GM18511 (cell line): ENCODE measurements around the gene ZNF280B.

Experiments used
- ATAC-seq: cut with Tn5 transposase; IDR thresholded peaks from one replicate; pipeline ENCODE4 v1.9.1; 2021; ENCODE audit warnings: mild to moderate bottlenecking, moderate library complexity; ENCODE audit not compliant: unreplicated experiment

Gene ZNF280B, protein sequence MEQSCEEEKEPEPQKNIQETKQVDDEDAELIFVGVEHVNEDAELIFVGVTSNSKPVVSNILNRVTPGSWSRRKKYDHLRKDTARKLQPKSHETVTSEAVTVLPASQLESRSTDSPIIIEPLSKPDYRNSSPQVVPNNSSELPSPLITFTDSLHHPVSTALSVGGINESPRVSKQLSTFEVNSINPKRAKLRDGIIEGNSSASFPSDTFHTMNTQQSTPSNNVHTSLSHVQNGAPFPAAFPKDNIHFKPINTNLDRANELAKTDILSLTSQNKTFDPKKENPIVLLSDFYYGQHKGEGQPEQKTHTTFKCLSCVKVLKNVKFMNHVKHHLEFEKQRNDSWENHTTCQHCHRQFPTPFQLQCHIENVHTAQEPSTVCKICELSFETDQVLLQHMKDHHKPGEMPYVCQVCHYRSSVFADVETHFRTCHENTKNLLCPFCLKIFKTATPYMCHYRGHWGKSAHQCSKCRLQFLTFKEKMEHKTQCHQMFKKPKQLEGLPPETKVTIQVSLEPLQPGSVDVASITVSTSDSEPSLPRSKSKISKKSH

DNA sequence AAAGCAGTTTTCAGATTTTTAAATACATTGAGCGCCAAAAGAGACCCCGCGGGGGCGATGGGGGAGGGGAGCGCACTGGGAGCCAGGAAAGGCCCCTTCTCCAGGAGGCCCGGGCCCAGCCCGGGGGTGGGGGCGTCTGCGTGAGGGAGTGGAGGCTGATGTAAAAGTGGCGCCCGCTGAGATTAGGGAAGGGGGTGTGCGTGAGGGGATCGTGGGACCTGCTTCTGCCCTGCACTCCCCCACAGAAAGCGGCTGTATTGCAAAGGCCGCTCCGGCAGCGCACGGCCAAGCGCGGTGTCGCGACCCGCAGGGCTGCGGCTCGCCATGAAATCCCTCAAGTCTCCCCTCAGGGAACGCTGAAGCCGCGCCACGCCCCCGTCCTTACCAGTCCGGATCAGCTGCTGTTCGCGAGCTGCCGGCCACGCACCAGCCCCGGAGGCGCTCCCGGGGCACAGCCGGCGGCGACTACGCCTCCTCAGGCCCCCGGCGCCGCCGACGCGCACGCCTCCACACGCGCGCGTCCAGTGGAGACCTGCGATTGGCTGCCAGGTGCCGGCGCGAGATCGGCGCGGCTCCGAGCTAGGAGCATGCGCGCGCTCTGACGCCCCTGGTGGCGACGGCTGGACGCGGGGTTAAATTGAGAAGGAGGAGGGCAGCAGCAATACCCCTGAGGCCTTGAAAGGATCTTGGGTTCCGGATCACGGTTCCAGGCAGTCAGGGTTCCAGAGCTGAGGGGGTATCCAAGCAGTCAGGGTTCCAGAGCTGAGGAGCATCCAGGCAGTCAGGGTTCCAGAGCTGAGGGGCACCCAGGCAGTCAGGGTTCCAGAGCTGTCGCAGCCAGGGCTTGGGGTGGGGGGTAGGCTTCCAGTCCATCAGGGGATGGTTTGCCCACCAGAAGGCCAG, at the start of gene ZNF280B:
ZNF280B (minus strand) TSS at position 469 of the 903 bp plus-strand sequence. CDS start 19,344 bp downstream, outside the sequence.
- peak; percentile 94 for ATAC-seq

GRCh38 chr22:22556995-22557925, 48.7 kb upstream of the ZNF280B start:
- ATAC-seq: no peak

GRCh38 chr22:22556578-22556977, 48.0 kb upstream of the ZNF280B start:
- no peak for ATAC-seq

- ATAC-seq: no peak
These were observed 47.1 kb upstream of the ZNF280B start for GRCh38 chr22:22555596-22555995.

- no peak for ATAC-seq
These were observed 46.2 kb upstream of the ZNF280B start for GRCh38 chr22:22554587-22555284.

DNA sequence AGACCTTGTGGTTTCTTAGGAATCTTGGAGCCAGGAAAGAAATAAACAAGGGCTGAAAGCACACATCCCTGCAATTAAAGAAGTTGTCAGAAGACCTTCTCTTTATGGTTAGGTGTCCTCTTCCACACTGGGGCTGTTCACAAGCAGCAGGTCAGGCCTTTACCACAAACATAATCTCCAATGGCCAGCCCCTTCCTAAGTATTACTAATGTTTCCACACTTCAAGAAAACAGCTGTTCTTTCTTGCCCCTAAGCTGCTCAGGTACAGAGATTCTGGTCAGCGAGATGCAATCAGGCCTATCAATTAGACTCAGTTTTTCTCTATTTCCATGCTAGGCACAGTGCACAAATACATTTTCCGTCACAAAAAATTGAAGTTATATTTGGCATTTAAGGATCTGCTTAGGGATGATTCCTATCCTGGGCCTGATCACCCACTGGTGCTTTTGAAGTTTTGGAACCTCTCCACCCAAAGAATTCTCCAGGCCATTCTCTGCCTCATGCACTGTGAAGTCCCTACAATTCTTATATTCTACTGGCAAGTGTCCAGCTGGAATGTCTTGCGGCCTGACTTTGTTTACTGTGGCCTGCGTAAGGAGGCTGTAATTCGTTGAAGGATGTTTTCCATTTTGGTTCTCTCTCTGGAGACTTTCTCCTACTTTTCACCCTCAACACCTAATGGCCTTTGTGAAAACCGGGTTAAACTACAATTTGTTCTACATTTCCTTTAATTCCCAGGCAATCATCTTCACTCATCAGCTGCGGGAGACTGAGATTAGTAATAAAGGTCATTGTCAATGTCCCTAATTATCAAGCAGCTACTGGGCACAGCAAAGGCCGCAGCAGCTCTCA, 45.4 kb upstream of the ZNF280B start:
- ATAC-seq: no peak

DNA sequence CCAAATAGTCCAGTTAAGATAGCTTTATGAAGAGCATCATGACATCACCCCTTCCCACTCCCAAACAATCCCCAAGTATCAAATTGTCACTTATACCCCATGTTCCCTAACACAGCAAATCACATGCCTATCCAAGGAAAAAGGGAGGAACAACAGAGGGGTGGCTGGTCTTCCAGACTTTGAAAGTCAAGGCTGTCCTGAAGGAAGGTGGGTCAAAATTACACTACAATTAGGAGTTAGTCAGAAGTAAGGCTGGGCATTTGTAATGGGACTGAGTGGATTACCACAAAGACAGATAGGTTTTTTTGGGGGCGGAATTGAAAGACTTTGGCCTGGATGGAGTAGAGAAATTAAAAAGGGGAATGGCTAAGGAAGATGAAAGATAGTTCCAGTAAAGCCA, 44.6 kb upstream of the ZNF280B start:
- ATAC-seq: no peak

DNA sequence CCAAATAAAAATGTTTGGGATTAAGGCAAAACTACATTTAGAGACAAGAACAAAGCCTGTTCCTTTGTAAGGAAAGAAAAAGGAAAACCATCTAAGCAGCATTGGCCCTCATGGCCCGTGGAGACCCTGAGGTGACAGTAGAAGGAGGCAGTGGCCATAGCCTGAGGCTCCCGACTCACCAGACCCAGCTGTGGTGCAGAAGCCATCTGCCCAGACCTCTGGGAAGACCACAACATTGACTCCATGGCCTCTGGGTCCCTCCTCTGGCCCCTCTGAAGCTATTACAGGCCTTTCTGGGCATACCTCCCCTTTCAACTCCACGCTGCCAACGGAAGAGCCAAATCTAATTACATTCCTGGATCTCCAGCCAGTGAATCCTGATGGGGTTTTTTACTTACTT, 44.1 kb upstream of the ZNF280B start:
- no peak for ATAC-seq

DNA sequence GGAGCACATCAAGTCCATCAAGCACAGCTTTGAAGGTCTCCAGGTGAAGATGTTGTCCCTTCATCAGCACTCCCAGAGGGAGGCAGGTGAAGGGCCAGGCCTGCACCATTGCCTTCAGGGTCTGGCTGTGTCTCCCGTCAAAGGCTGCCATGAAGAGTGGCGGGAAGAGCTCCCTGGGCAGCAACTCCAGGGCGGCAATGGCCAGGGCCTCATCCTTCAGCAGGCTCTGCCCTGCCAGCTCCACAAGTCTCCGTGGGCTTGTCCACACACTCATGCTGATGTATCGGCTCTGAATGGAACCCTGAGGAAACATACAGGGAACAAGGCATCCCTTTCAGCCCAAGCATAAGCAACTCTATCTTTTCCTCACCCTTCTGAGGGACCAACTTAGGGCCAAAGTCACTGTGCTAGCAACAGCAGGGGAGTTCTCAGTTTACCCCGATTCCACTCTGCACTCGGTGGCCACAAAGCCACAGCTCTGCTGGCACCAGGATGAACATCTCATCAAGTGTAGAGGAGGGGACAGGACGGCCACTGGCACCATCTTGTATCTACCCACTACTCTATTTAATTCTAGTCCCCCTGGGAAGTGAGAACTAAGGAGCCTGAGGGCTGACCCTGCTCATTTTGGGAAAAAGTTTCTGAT, 42.4 kb upstream of the ZNF280B start:
- ATAC-seq: no peak

- ATAC-seq: no peak
These were observed 40.4 kb upstream of the ZNF280B start for GRCh38 chr22:22548910-22549309.

DNA sequence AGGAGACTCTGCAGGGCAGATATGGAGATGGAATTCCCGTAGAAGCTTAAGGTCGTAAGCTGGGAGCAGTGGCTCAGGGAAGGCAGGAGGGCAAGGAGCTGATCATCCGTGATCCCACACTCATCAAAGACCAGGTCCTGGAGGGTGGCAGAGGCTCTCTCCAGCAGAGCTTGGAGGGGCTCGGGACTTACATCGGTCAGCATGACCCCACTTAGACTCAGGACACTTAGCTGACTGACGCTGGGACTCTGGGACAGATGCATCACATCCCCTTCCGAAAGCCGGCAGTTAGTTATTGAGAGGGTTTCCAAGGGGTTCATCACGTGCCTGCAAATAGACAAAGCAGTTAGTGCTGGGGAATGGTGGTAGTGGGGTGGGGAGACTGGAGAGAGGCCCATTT, 39.8 kb upstream of the ZNF280B start:
- no peak for ATAC-seq

GRCh38 chr22:22547692-22548300, 39.3 kb upstream of the ZNF280B start:
- ATAC-seq: no peak

DNA sequence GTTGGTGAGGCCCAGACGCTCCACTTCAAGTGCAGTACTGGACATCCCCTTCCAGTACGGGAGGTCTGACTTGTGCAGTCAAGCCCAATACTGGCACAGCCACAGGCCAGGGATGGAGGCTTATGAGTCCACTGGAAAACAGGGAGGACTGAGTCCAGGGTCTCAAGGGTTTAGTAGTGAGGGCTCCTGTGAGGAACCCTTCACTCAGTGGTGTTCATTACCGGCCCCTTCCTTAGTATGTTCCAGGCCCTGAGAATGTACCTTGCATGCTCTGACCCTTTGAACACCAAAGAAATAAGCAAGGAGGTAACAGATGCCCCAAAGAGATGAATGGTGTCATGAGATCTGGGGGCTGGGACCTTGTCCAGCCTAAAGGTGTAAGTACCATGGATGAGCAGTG, 38.7 kb upstream of the ZNF280B start:
- no peak for ATAC-seq

DNA sequence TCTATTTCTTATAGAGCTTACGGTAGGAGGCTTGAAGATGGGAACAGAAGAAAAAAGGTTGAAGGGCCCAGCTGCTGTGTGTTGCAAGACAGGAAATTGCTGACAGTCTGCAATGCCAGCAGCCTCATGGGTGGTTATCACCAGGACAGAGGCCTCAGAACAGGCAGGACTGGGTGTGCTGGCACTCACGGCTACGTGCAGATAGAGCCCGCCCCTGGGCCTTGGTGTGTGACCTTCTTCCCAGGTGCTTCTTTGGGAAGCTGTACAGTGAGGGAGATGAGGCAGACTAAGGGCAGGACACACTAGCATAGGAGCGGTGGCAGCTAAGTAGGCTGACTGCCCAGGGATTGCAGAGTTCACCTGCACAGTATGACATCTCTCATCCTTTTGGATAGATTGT, 37.9 kb upstream of the ZNF280B start:
- ATAC-seq: no peak

DNA sequence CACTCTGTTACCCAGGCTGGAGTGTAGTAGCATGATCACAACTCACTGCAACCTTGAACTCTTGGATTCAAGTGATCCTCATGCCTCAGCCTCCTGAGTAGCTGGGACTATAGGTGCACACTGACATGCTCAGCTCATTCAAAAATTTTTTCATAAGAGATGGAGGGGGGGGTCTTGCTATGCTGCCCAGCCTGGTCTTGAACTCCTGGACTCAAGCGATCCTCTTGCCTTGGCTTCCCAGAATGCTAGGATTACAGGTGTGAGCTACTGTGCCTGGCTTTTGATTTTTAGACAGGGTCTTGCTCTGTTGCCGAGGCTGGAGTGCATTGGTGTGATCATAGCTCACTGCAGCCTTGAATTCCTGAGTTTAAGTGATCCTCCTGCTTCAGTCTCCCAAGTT, 36.5 kb upstream of the ZNF280B start:
- no peak for ATAC-seq

- ATAC-seq: no peak
These were observed 29.9 kb upstream of the ZNF280B start for GRCh38 chr22:22538226-22538989.

DNA sequence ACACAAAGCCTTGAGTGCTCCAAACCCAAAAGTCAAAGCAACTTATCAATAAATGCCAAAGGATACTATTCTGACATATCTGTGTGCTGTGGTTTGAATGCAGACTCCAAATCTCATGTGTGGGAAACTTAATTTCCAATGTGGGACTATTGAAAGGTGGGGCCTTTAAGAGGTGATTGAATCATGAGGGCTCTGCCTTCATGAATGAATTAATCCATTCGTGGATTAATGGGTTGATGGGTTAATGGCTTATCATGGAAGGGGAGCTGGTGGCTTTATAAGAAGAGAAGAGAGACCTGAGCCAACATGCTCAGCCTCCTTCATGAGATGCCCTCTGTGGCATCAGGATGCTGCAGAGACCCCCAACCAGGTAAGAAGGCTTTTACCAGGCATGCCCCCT, 28.4 kb upstream of the ZNF280B start:
- no peak for ATAC-seq
